Measurements from ENCODE around the gene SAC3D1. TPM values are rescaled to one million over a fixed set of nuclear protein-coding genes. Genes with fewer than 3 reads are reported as not detected.

SAC3D1 gene
- total and polyA plus RNA-seq, 2 experiments from 2014 or later, result 24.6 to 32.7 TPM

GRCh38 chr11:65008873-65009272 is 32.1 kb upstream of the SAC3D1 start:
- Histone ChIP-seq H3K9me3 (ENCODE audit: low read depth) (no peaks in the 10 kb centered on the region), H3K27ac (no peak overlapping the region)

GRCh38 chr11:65013130-65013887 is 27.7 kb upstream of the SAC3D1 start:
- Histone ChIP-seq H3K9me3 (ENCODE audit: low read depth) (no peaks in the 10 kb centered on the region), H3K27ac (peak overlapping the region; percentile 89), H3K4me1 (ENCODE audit: low read depth) (no peaks in the 10 kb centered on the region), H3K27me3 (no peaks in the 10 kb centered on the region), H3K36me3 (no peaks in the 10 kb centered on the region), H3K4me3 (peak overlapping the region; percentile 55)
- peak; percentile 84 for TF ChIP-seq CTCF (IDR thresholded peaks at IDR 0.05; ENCODE audit: low read depth, low read length)
- peak; percentile 91 for DNase-seq (ENCODE audit: low read depth in 1 of 2, low spot score in 1 of 2)

More at GRCh38 chr11:65008873-65009272, 32.1 kb upstream of the SAC3D1 start:
- Histone ChIP-seq H3K36me3 (no peaks in the 10 kb centered on the region), H3K4me1 (ENCODE audit: low read depth) (no peaks in the 10 kb centered on the region), H3K27me3 (no peaks in the 10 kb centered on the region), H3K4me3 (no peak overlapping the region)
- no peak for DNase-seq (ENCODE audit: low read depth in 1 of 2, low spot score in 1 of 2)
- no peak for TF ChIP-seq CTCF (IDR thresholded peaks at IDR 0.05; ENCODE audit: low read depth, low read length)

GRCh38 chr11:65013888-65014725 is 26.9 kb upstream of the SAC3D1 start, which contains the start of gene ARL2:
Gene ARL2 (plus strand): TSS chr11:65014160. CDS start chr11:65014208, 48 bp downstream.
- Histone ChIP-seq H3K27ac (peak within 1 kb of the TSS; percentile 89), H3K4me1 (ENCODE audit: low read depth) (no peaks in the 10 kb centered on the region), H3K27me3 (no peaks in the 10 kb centered on the region), H3K36me3 (no peaks in the 10 kb centered on the region), H3K9me3 (ENCODE audit: low read depth) (no peaks in the 10 kb centered on the region), H3K4me3 (peak within 1 kb of the TSS; percentile 55)
- DNase-seq (ENCODE audit: low read depth in 1 of 2, low spot score in 1 of 2), result peak; percentile 91 to 97
- TF ChIP-seq CTCF (IDR thresholded peaks at IDR 0.05; ENCODE audit: low read depth, low read length), result peak; percentile 78

- Histone ChIP-seq H3K36me3 (peaks cover 2% of the 10 kb centered on the region), H3K4me3 (peak overlapping the region; percentile 55), H3K27me3 (no peaks in the 10 kb centered on the region), H3K4me1 (ENCODE audit: low read depth) (no peaks in the 10 kb centered on the region), H3K27ac (peak overlapping the region; percentile 89), H3K9me3 (ENCODE audit: low read depth) (no peaks in the 10 kb centered on the region)
- DNase-seq (ENCODE audit: low read depth in 1 of 2, low spot score in 1 of 2), result no peak
- no peak for TF ChIP-seq CTCF (IDR thresholded peaks at IDR 0.05; ENCODE audit: low read depth, low read length)
Measured at GRCh38 chr11:65014726-65015227, 26.2 kb upstream of the SAC3D1 start.

- Histone ChIP-seq H3K27ac (no peak overlapping the region), H3K4me3 (no peak overlapping the region), H3K27me3 (no peaks in the 10 kb centered on the region), H3K36me3 (peaks cover 2% of the 10 kb centered on the region), H3K4me1 (ENCODE audit: low read depth) (no peaks in the 10 kb centered on the region), H3K9me3 (ENCODE audit: low read depth) (no peaks in the 10 kb centered on the region)
- no peak for TF ChIP-seq CTCF (IDR thresholded peaks at IDR 0.05; ENCODE audit: low read depth, low read length)
- no peak for DNase-seq (ENCODE audit: low read depth in 1 of 2, low spot score in 1 of 2)
Measured at GRCh38 chr11:65016705-65017104, 24.3 kb upstream of the SAC3D1 start.

All from cardiac muscle cell (in vitro differentiated cells and primary cell).